KMS-11 (cell line): ENCODE results near the gene ADPGK.
"Not testable (repeated sequence)": the region's sequence is repeated elsewhere in the genome, so short reads cannot be mapped to it uniquely, and the experiment has no call there.

Experiments used
- H2AFZ ChIP-seq: fragments of 200-600 bp; sonication (generic); 2 replicates; pipeline ENCODE4 v1.6.1; 2016; ENCODE audit warnings: antibody characterized with exemption, mixed run types, low read depth
- H3K27ac ChIP-seq: fragments of 200-600 bp; sonication (generic); 2 replicates; pipeline ENCODE4 v1.6.1; 2016; ENCODE audit warnings: mild to moderate bottlenecking, mixed run types
- H3K27me3 ChIP-seq: fragments of 200-600 bp; sonication (generic); 2 replicates; pipeline ENCODE4 v1.6.1; 2017; ENCODE audit warnings: mild to moderate bottlenecking, low read depth, mixed run types, moderate library complexity; ENCODE audit not compliant: insufficient read depth
- H3K36me3 ChIP-seq: fragments of 200-600 bp; sonication (generic); 2 replicates; pipeline ENCODE4 v1.6.1; 2017; ENCODE audit warnings: mild to moderate bottlenecking, mixed run types; ENCODE audit not compliant: insufficient read depth
- H3K4me1 ChIP-seq: fragments of 200-600 bp; sonication (generic); 2 replicates; pipeline ENCODE4 v1.6.1; 2016; ENCODE audit warnings: mild to moderate bottlenecking, low read depth, mixed run types; ENCODE audit not compliant: poor library complexity, severe bottlenecking
- H3K4me2 ChIP-seq: fragments of 200-600 bp; sonication (generic); 2 replicates; pipeline ENCODE4 v1.7.0; 2016; ENCODE audit warnings: mild to moderate bottlenecking, mixed run types
- H3K4me3 ChIP-seq: fragments of 200-600 bp; sonication (generic); IDR thresholded peaks from 2 replicates; pipeline ENCODE4 v1.6.1; 2017; ENCODE audit warnings: low read depth, low read length, mixed read lengths; ENCODE audit not compliant: insufficient read depth
- H3K79me2 ChIP-seq: fragments of 200-600 bp; sonication (generic); 2 replicates; pipeline ENCODE4 v1.6.1; 2016; ENCODE audit warnings: low read depth, mixed run types; ENCODE audit not compliant: insufficient read depth
- H3K9ac ChIP-seq: fragments of 200-600 bp; sonication (generic); 2 replicates; pipeline ENCODE4 v1.6.1; 2016; ENCODE audit warnings: mild to moderate bottlenecking, mixed run types
- H4K20me1 ChIP-seq: fragments of 200-600 bp; sonication (generic); 2 replicates; pipeline ENCODE4 v1.6.1; 2016; ENCODE audit warnings: mild to moderate bottlenecking, mixed run types; ENCODE audit not compliant: insufficient read depth
- TF ChIP-seq, protein P1 (sequence below): fragments of 200-600 bp; sonication (generic); conservative IDR thresholded peaks from 2 replicates; pipeline ENCODE4 v1.6.1; 2017; ENCODE audit warnings: low read depth, mild to moderate bottlenecking, antibody characterized with exemption, low read length, moderate library complexity, mixed read lengths

ADPGK gene

GRCh38 chr15:72813345-72814004 is 29.9 kb upstream of the ADPGK start:
- Histone ChIP-seq H3K4me3 (no peak overlapping the region), H3K4me1 (no peaks in the 10 kb centered on the region), H3K9ac (no peak overlapping the region)

DNA sequence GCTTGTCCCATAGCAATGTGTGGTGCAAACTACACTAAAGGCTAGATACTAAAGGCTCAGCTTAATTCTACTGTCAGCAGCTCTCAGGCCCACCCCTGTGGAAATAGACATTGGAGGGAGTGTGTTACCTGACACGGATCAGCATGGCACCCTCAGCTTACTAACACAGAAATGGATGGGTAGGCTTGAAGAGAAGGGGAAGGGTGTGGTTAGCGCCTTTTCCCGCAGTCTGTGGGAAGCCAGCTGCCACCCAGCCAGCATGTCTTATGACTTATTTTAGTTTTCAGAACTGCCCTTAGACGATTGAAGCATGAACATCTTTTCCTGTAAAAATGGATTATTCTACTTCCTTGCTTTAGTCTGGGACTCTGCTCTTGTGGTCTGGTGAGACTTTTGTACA is 25.8 kb upstream of the ADPGK start:
- no peak overlapping the region for H3K9ac ChIP-seq
- H2AFZ ChIP-seq = no peak overlapping the region
- H3K27ac ChIP-seq = no peak overlapping the region
- no peak overlapping the region for H3K4me3 ChIP-seq
- H3K27me3 ChIP-seq = no peaks in the 10 kb centered on the region
- H4K20me1 ChIP-seq = no peaks in the 10 kb centered on the region
- TF ChIP-seq, protein P1, sequence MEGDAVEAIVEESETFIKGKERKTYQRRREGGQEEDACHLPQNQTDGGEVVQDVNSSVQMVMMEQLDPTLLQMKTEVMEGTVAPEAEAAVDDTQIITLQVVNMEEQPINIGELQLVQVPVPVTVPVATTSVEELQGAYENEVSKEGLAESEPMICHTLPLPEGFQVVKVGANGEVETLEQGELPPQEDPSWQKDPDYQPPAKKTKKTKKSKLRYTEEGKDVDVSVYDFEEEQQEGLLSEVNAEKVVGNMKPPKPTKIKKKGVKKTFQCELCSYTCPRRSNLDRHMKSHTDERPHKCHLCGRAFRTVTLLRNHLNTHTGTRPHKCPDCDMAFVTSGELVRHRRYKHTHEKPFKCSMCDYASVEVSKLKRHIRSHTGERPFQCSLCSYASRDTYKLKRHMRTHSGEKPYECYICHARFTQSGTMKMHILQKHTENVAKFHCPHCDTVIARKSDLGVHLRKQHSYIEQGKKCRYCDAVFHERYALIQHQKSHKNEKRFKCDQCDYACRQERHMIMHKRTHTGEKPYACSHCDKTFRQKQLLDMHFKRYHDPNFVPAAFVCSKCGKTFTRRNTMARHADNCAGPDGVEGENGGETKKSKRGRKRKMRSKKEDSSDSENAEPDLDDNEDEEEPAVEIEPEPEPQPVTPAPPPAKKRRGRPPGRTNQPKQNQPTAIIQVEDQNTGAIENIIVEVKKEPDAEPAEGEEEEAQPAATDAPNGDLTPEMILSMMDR = no peak
- H3K36me3 ChIP-seq = no peaks in the 10 kb centered on the region
- no peaks in the 10 kb centered on the region for H3K79me2 ChIP-seq
- no peak overlapping the region for H3K4me2 ChIP-seq
- no peaks in the 10 kb centered on the region for H3K4me1 ChIP-seq

More at GRCh38 chr15:72813345-72814004, 29.9 kb upstream of the ADPGK start:
- H3K36me3 ChIP-seq = no peaks in the 10 kb centered on the region
- TF ChIP-seq, protein P1 = no peak
- no peak overlapping the region for H3K4me2 ChIP-seq
- H2AFZ ChIP-seq = no peak overlapping the region
- no peaks in the 10 kb centered on the region for H3K27me3 ChIP-seq
- no peaks in the 10 kb centered on the region for H4K20me1 ChIP-seq
- no peaks in the 10 kb centered on the region for H3K79me2 ChIP-seq
- no peak overlapping the region for H3K27ac ChIP-seq

- not testable (repeated sequence) for H3K4me2 ChIP-seq, H3K79me2 ChIP-seq, H3K9ac ChIP-seq, H3K4me3 ChIP-seq, H4K20me1 ChIP-seq, H3K27ac ChIP-seq, H3K27me3 ChIP-seq, H2AFZ ChIP-seq, H3K36me3 ChIP-seq, H3K4me1 ChIP-seq
Measured at GRCh38 chr15:72807346-72807745, 23.8 kb upstream of the ADPGK start.

GRCh38 chr15:72803006-72803405 is 19.4 kb upstream of the ADPGK start:
- no peaks in the 10 kb centered on the region for H3K4me1 ChIP-seq
- H3K36me3 ChIP-seq = no peaks in the 10 kb centered on the region
- no peaks in the 10 kb centered on the region for H4K20me1 ChIP-seq
- H3K4me2 ChIP-seq = no peak overlapping the region
- no peak overlapping the region for H2AFZ ChIP-seq
- no peaks in the 10 kb centered on the region for H3K79me2 ChIP-seq
- no peaks in the 10 kb centered on the region for H3K27me3 ChIP-seq
- H3K4me3 ChIP-seq = no peak overlapping the region
- TF ChIP-seq, protein P1 = no peak
- H3K27ac ChIP-seq = no peak overlapping the region
- H3K9ac ChIP-seq = no peak overlapping the region

DNA sequence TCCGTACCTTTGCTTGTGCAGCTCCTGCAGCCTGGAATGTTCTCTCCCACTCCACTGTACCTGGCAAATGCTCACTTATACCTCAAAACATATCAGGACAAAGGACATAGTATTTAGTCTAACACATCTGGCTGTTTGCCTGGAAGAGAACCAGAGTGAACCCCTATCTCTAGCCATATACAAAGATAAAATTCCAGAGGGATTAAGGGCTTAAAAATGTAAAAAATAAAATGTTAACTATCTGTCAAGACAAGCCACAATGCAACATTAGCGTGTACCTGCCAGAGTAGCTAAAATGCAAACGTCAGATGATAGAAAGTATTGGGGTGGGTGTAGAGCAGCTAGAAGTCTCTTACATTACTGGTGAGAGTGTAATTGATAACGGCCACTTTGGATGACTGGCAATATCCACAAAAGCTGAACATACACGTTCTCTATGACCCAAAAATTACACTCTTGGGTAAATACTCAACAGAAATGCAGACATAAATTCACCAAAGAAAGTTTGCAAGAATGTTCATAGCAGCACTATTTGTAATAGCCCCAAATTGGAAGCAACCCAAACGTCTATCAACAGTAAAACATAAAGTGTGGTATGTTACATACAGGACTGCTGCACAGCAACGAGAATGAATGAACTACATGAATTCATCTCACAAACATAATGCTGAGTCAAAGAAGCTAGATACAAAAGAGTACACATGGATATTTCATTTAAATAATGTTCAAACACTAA is 18.2 kb upstream of the ADPGK start:
- TF ChIP-seq, protein P1 = no peak
- no peaks in the 10 kb centered on the region for H4K20me1 ChIP-seq
- H3K27ac ChIP-seq = no peak overlapping the region
- no peaks in the 10 kb centered on the region for H3K79me2 ChIP-seq
- peaks cover 4% of the 10 kb centered on the region for H3K4me1 ChIP-seq
- H3K9ac ChIP-seq = no peak overlapping the region
- H2AFZ ChIP-seq = no peak overlapping the region
- no peak overlapping the region for H3K4me2 ChIP-seq
- H3K36me3 ChIP-seq = no peaks in the 10 kb centered on the region
- H3K27me3 ChIP-seq = no peaks in the 10 kb centered on the region
- no peak overlapping the region for H3K4me3 ChIP-seq
